K562 (cell line): ENCODE results near the gene ACER3. TPM values are rescaled to one million over a fixed set of nuclear protein-coding genes. Genes with fewer than 3 reads are reported as not detected.

Experiments
- GATAD2A ChIP-seq: fragments of 450-650 bp; IDR thresholded peaks from 2 replicates; pipeline ENCODE4 v1.6.1; 2017
- RAD21 ChIP-seq, 2 experiments: fragments of 250-450 bp in 1 of 2; fragments of 450-650 bp in 1 of 2; sonication (Bioruptor Pico) in 1 of 2; formaldehyde crosslinking in 1 of 2; IDR thresholded peaks in 1 of 2; conservative IDR thresholded peaks in 1 of 2; 2 replicates each; pipeline versions ENCODE4 v1.4.0 to v1.8.0; 2020 to 2022; ENCODE audit warnings: mild to moderate bottlenecking in 2 of 2, moderate library complexity in 1 of 2
- SIN3B ChIP-seq: fragments of 450-650 bp; IDR thresholded peaks from 2 replicates; pipeline ENCODE4 v1.6.1; 2017; ENCODE audit warnings: low read depth, mild to moderate bottlenecking, moderate library complexity
- TEAD4 ChIP-seq, 2 experiments: sonication (generic) in 1 of 2; formaldehyde crosslinking in 1 of 2; IDR thresholded peaks; 2 replicates each; pipeline versions ENCODE4 v1.6.1 to v1.8.0; 2012 to 2022; ENCODE audit warnings: borderline replicate concordance in 1 of 2, inconsistent platforms in 1 of 2, low read length in 1 of 2, mild to moderate bottlenecking in 1 of 2, missing genetic modification reagents in 1 of 2
- ZNF146 ChIP-seq: IDR thresholded peaks from one replicate; pipeline ENCODE4 v1.6.1; 2018; ENCODE audit warnings: missing compliant biosample characterization; ENCODE audit not compliant: unreplicated experiment
- ZNF778 ChIP-seq: fragments of 450-650 bp; formaldehyde crosslinking; IDR thresholded peaks from 2 replicates; pipeline ENCODE4 v1.4.0; 2020; ENCODE audit warnings: mild to moderate bottlenecking, moderate library complexity
- polyA plus RNA-seq, 8 experiments: library from polyadenylated mRNA; depleted of rRNA in 4 of 8; stranded (reverse) in 5 of 8; unstranded in 3 of 8; fragments of >200 nt; fragmentation: Nextera tagmentation in 2 of 8; fragmentation: Illumina TruSeq in 1 of 8; extraction: Ambion mirVana in 2 of 8; extraction: Trizol in 1 of 8; gene quantifications; 2 replicates each; pipeline versions ENCODE4 v1.2.1 to v1.2.3, GENCODE V29; 2011 to 2014; ENCODE audit warnings: inconsistent platforms in 1 of 8, missing spikeins in 1 of 8
- total RNA-seq, 7 experiments: library from RNA; depleted of rRNA in 6 of 7; stranded (reverse); fragments of >200 nt in 6 of 7; fragmentation: Illumina TruSeq in 2 of 7; extraction: Trizol in 2 of 7; gene quantifications; 2 replicates each; pipeline versions ENCODE4 v1.2.1 to v1.2.3, GENCODE V29; 2011 to 2021; ENCODE audit warnings: low replicate concordance in 1 of 7
- TF ChIP-seq, protein P1 (sequence below): IDR thresholded peaks from 2 replicates; pipeline ENCODE4 v1.6.1; 2012; ENCODE audit warnings: low read depth, low read length, improper control_type of control experiment, borderline replicate concordance
- TF ChIP-seq, protein P2 (sequence below): IDR thresholded peaks from 2 replicates; pipeline ENCODE4 v1.6.1; 2011; ENCODE audit warnings: borderline replicate concordance, low read depth, mild to moderate bottlenecking, moderate library complexity, low read length; ENCODE audit not compliant: insufficient read depth, poor library complexity, severe bottlenecking

The ACER3 gene
- total and polyA plus RNA-seq, 9 of the 15 experiments (the other 6 are each of a cell fraction or from before 2014, with no cell fraction given), result 2.0 to 23.8 (median 9.5) TPM

DNA sequence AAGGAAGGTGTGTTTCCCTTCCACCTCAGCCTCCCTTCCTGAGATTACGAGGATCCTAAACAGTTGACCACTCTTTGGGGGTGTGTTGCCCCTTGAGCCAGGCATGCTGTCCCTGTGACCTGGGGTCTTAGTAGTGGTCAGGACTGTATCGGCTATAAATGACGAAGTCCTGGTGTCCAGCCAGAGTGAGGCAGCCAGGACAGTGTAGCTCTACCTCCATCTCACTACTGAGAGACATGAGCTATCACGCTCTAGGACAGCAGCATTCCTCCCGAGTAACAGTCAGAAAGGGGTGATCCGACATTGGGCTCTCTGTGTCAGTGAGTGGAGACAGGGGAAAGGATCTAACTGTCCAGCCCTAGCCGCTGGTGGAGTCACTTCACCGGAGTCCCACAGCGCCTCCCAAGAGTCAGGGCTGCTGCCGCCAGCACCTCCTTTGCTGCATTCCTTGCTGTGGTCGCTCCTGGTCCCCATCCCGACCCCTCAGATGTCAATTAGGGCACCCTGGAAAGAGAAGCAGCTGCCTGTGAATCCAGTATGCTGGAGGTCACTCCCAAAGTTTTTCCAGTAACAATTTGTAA, 170.2 kb downstream of the ACER3 start (continued):
- TF ChIP-seq RAD21 (CRISPR knock-in tag; conservative IDR thresholded peaks at IDR 0.05 in 1 of 2, IDR thresholded peaks at IDR 0.05 in 1 of 2) (peak in 1 of 2 experiments; percentile 40; a peak in 2 of 4 replicates), ZNF146 (CRISPR knock-in tag) (no peak), SIN3B (no peak), TEAD4 (IDR thresholded peaks at IDR 0.05; ENCODE audit: low read length) (no peak), TEAD4 (CRISPR knock-in tag; IDR thresholded peaks at IDR 0.05; ENCODE audit: borderline replicate concordance) (no peak), ZNF778 (CRISPR knock-in tag) (no peak), GATAD2A (no peak)
- TF ChIP-seq, protein P1, sequence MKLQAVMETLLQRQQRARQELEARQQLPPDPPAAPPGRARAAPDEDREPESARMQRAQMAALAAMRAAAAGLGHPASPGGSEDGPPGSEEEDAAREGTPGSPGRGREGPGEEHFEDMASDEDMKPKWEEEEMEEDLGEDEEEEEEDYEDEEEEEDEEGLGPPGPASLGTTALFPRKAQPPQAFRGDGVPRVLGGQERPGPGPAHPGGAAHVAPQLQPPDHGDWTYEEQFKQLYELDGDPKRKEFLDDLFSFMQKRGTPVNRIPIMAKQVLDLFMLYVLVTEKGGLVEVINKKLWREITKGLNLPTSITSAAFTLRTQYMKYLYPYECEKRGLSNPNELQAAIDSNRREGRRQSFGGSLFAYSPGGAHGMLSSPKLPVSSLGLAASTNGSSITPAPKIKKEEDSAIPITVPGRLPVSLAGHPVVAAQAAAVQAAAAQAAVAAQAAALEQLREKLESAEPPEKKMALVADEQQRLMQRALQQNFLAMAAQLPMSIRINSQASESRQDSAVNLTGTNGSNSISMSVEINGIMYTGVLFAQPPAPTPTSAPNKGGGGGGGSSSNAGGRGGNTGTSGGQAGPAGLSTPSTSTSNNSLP, result no peak
- TF ChIP-seq, protein P2, sequence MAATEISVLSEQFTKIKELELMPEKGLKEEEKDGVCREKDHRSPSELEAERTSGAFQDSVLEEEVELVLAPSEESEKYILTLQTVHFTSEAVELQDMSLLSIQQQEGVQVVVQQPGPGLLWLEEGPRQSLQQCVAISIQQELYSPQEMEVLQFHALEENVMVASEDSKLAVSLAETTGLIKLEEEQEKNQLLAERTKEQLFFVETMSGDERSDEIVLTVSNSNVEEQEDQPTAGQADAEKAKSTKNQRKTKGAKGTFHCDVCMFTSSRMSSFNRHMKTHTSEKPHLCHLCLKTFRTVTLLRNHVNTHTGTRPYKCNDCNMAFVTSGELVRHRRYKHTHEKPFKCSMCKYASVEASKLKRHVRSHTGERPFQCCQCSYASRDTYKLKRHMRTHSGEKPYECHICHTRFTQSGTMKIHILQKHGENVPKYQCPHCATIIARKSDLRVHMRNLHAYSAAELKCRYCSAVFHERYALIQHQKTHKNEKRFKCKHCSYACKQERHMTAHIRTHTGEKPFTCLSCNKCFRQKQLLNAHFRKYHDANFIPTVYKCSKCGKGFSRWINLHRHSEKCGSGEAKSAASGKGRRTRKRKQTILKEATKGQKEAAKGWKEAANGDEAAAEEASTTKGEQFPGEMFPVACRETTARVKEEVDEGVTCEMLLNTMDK, result peak; percentile 32
